ENCODE results near the gene CKAP2. TPM values are rescaled to one million over a fixed set of nuclear protein-coding genes. Genes with fewer than 3 reads are reported as not detected.
"Not testable (repeated sequence)": the region's sequence is repeated elsewhere in the genome, so short reads cannot be mapped to it uniquely, and the experiment has no call there.

The CKAP2 gene
- polyA plus RNA-seq (ENCODE audit: insufficient read length), result 26.2 TPM

- peak; percentile 95 for DNase-seq
These were observed at the start of gene CKAP2 for GRCh38 chr13:52454820-52455676. Gene CKAP2 (plus strand): TSS chr13:52455478. CDS start chr13:52455557, 79 bp downstream.

GRCh38 chr13:52405767-52406494 is 49.3 kb upstream of the CKAP2 start, which contains the start of gene THSD1:
Gene THSD1 (minus strand): TSS chr13:52406172. CDS start chr13:52402600, 3,572 bp downstream.
- DNase-seq, result peak; percentile 57

GRCh38 chr13:52406629-52407028 is 48.6 kb upstream of the CKAP2 start:
- DNase-seq, result no peak

DNA sequence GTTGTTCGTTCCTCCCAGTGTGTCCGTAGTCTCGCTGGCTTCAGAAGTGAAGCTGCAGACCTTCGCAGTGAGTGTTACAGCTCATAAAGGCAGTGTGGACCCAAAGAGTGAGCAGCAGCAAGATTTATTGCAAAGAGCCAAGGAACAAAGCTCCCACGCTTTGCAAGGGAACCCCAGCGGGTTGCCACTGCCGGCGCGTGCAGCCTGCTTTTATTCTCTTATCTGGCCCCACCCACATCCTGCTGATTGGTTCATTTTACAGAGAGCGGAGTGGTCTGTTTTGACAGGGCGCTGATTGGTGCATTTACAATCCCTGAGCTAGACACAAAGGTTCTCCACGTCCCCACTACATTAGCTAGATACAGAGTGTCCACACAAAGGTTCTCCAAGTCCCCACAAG is 47.8 kb upstream of the CKAP2 start:
- not testable (repeated sequence) for DNase-seq

DNA sequence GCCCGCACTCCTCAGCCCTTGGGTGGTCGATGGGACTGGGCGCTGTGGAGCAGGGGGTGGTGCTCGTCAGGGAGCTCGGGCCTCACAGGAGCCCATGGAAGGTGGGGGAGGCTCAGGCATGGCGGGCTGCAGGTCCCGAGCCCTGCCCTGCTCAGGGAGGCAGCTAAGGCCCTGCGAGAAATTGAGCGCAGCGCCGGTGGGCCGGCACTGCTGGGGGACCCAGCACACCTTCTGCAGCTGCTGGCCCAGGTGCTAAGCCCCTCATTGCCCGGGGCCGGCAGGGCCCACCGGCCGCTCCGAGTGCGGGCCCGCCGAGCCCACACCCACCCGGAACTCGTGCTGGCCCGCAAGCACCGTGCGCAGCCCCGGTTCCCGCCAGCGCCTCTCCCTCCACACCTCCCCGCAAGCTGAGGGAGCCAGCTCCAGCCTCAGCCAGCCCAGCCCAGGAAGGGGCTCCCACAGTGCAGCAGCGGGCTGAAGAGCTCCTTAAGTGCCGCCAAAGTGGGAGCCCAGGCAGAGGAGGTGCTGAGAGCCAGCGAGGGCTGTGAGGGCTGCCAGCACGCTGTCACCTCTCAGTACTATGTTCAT is 47.1 kb upstream of the CKAP2 start:
- DNase-seq, result not testable (repeated sequence)

DNA sequence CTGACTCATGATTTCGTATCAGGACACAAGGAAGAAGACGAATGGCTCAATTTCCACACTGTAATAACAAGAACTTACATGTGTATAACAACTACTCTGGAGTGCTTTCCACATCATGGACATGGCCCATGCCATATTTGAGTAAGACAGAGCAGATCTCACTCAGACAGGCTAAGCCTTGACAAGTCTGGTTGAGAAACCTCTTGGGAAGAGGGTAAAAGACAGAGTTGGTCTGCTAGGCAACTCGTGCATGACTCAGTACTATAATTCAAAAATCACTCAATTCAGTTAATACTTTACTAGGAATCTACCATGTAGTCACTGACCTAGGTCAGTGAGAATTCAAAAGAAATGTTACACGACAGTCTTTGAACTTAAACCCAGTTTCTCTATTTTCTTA is 43.6 kb upstream of the CKAP2 start:
- no peak for DNase-seq

GRCh38 chr13:52412128-52412527 is 43.1 kb upstream of the CKAP2 start:
- DNase-seq, result no peak

DNA sequence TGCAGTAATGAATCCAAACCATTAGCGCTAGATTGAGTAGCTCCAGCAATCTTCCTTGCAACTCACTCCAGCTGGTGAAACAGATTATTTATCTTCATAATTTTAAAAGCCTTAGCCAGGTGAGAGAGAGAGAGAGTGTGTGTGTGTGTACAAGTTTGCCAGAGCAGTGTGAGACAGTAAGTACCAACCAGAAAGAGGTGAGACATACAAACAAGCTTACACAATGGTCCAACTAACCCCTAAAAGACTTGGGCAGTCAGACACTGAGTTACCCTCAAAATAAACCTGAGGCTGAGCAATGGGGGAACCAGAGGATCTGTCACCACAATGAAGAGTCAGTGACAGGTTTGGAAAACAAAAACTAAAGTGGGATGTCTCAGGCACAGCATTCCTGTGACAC is 41.2 kb upstream of the CKAP2 start:
- no peak for DNase-seq

DNA sequence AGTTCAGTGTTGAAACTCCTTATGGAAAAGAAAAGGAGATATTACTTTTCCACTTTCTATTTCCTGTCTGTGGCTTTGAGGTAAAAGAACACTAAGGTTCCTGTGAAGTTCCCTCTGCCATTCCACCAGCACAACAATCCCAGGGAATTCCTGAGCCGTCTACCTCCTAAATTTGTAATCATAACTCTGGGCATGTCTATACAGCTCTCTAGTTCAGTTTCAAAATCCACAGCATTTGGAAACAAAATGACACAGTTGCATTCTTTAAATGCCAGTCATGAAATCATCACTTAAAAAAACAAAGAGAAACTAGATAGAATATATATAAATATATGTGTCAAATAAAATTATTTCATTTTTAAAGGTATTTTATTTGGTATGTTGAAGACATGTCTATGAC is 40.3 kb upstream of the CKAP2 start:
- DNase-seq, result no peak

DNA sequence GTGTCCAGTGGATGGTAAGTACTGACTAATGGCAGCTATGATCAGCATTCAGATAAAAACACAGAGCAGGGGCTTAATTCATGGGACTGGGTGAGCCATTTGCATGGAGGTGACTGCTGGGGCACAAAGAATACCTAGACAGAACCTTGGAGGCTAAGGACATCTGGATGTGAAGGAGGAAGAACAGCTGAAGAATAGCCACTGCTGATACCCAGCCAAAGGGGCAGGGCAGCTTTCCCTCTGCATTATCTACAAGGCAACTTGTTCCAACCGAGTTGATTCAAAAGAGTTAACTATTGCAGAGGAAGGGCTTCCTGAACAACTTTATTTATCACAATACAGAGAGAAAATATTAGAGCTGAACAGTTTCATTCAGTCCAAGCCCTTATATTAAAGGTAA is 36.2 kb upstream of the CKAP2 start:
- no peak for DNase-seq

- DNase-seq, result no peak
These were observed 34.1 kb upstream of the CKAP2 start for GRCh38 chr13:52421216-52421615.

GRCh38 chr13:52428295-52428694 is 27.0 kb upstream of the CKAP2 start:
- no peak for DNase-seq

- DNase-seq, result no peak
These were observed 22.8 kb upstream of the CKAP2 start for GRCh38 chr13:52432456-52432855.

- DNase-seq, result no peak
These were observed 9.0 kb upstream of the CKAP2 start for GRCh38 chr13:52446265-52446664.

- no peak for DNase-seq
These were observed 7.9 kb upstream of the CKAP2 start for GRCh38 chr13:52447354-52447753.

DNA sequence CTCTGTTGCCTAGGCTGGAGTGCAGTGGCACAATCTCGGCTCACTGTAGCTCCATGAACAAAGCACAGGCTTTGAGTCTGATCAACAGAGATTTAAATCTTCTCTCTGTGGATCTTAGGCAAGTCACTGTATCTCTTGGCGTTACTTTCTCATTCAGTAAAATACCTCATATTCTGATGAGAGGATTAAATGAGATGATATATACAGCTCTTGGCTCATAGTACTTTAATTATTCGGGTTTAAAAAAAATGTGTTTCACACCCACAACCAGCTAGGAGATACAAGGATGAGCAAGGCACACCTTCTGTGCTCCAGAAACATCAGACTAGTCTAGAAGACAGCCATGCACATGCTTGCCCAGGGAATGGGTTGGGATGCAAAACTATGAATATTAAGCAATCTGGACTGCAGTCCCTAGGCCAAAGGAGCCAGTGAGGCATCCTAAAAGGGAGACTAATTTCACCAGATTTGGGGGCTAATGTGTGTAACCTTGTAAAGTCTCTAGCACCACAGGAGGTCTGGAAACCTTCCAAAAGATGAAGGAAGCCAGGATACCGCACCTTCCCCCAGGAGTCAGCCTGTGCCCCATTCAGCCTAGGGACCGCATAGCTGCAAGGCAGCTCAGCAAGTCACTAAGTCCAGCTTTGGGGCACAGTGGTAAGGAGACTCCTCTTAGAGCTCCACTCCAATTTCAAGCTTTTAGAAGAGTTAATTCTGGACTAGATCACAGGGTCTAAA is 7.3 kb upstream of the CKAP2 start:
- no peak for DNase-seq

- no peak for DNase-seq
These were observed 5.8 kb upstream of the CKAP2 start for GRCh38 chr13:52449331-52450011.

GRCh38 chr13:52450012-52450792 is 5.1 kb upstream of the CKAP2 start, which contains the start of gene VPS36:
Gene VPS36 (minus strand): TSS chr13:52450634. CDS start chr13:52450594, 40 bp downstream.
- DNase-seq, result peak; percentile 99

- no peak for DNase-seq
These were observed 4.5 kb upstream of the CKAP2 start for GRCh38 chr13:52450793-52451116.

DNA sequence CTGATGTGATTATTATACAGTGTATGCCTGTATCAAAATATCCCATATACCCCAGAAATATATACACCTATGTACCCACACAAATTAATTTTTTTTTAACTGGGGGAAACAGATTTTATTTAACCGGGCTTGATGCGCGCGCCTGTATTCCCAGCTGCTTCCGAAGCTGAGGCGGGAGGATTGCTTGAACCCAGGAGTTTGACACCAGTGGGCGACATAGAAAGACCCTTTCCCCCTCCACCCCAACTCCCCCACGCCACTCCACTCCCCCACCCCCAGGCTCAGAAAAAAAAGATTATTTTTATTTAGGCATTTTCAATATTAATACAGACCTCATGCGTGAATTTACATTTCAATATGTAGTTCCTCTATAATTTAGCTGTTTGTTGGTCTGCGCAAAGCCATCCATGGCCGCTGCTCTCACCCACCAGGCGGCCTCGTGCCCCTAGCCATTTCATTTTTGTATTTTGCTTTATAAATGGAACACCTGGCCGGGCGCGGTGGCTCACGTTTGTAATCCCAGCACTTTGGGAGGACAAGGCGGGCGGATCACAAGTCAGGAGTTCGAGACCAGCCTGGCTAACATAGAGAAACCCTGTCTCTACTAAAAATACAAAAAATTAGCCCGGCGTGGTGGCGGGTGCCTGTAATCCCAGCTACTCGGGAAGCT is 4.0 kb upstream of the CKAP2 start:
- no peak for DNase-seq

DNA sequence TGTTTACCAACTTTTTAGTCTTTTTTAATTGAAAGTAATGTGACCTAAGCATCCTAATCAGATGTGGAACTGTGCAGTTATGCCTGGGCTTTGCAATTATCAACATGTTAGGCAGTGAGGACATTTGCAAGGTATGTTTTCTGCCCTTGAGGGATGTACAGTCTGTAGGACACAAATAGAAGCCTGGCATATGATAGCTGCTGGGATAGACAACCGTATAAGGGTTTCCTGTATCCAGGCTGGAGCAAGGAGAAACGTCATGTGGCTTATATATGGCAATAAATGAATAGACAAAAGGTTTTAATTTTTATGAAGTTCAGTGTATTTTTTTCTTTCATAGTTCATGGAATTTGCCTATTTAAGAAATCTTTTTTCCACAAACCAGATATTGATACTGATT is 2.8 kb upstream of the CKAP2 start:
- no peak for DNase-seq
